ENCODE measurements around the gene EFL1.
"Not testable (repeated sequence)": the region's sequence is repeated elsewhere in the genome, so short reads cannot be mapped to it uniquely, and the experiment has no call there.

EFL1 gene

DNA sequence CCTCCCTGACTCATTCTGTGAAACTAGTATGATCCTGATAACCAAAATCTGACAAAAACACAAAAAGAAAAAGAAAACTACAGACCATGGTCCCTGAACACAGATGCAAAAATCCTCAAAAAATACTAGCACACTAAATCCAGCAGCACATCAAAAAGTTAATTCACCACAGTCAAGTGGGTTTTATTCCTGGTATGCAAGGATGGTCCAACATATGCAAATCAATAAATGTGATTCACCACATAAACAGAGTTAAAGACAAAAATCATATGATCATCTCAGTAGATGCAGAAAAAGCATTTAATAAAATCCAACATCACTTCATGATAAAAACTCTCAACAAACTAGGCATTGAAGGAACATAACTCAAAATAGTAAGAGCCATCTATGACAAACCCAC, 12.9 kb upstream of the EFL1 start:
- FAIRE-seq: no peak

DNA sequence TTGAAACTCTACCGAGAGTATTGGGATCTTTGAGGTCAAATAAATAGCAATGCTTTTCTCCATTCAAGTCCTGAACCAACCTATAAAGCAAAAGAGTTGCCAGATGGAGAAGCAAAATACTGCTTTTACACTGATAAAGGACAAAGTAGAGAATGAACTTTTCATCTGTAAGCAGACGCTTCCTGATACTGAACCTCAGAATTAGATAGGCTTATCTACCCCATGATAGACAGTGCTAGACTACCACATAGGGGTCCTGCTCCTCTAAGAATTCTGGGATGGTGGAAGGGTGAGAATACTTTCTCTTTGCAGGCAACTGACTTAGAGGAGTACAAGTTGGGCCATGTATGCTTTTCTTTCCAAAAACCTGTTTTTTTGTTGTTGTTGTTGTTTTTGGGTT, 9.6 kb upstream of the EFL1 start:
- no peak for FAIRE-seq

DNA sequence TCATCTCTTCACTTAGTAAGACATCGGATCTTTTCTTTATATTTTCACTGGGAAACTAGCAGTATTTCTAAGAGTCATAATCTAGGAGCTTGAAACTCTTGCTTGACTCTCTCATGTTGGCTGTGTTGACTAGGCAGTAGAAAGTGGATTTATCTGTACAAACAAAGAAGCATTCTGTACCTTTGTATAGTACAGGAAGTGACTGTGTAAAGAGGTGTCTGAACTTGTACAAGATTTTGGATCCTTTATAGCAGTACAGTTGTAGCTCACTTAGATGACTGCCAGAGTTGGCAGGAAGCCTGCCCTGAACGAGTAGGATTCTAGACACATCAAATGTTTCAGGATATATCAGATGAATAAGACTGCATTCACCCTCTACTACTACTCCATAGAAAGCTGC, 5.9 kb upstream of the EFL1 start:
- FAIRE-seq: not testable (repeated sequence)

DNA sequence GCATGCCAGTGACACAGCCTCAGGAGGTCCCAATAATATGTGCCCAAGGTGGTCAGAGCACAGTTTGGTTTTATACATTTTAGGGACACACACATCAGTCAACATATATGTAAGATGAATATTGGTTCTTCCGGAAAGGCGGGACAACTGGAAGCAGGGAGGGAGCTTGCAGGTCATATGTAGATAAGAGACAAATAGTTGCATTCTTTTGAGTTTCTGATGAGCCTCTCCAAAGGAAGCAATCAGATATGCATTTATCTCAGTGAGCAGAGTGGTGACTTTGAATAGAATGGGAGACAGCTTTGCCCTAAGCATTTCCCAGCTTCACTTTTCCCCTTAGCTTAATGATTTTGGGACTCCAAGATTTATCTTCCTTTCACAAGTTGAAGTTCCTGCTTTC, 4.6 kb upstream of the EFL1 start:
- FAIRE-seq: not testable (repeated sequence)

DNA sequence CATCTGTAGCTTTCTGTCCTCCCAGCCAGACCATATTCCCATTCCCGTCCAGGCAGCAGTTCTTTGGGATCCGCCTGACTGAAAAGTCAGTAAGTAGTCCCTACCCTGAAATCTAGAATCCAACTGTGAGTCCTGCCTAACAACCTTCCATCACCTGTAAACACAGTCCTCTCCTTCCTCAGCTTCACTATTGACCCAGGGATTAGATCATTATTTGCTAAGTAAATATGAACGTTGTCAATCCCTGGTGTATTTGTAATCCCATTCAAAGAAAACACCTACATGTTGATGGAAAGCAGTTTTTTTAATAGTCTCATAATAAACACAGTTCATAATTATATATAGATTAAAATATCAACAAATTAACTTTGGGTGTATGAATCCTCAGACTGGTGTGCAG, 816 bp upstream of the EFL1 start:
- no peak for FAIRE-seq

DNA sequence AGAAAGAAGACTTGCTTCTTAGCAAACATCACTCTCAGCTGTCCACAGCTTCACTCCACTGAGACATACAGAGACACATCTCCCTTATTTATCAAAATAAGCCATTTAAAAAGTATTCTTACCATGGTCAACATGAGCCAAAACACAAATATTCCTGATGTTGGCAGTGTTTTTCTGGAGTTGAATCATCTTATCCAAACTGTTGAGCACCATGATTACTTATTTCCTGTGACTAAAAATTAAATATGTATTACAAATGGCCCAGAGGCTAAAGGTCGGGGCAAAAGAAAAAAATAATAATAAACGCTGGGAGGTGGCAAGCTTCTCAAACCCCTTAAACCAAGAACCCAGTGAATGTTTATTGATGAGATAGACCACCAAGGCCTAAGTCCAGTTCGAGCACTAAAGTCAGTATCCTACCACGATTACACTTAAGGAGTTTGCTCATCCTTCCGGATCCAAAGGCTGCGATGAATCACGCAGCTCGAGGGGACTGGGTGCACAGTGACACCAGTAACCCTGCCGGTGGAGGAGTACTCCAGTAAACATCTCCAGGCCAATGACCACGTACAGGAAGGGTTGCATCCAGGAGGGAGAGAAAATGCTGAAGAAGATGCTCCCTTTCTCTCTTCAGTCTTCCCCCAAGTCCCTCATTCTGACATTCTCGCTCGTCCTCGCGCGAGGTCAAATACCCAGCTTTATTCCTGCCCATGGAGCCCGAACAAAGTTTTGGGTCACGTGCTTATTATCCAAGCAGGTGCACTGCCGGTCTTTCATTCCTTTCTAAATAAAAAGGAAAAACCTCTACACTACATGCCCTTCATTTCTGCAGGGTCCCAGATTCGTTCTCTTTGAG, 740 bp downstream of the EFL1 start:
- not testable (repeated sequence) for FAIRE-seq

DNA sequence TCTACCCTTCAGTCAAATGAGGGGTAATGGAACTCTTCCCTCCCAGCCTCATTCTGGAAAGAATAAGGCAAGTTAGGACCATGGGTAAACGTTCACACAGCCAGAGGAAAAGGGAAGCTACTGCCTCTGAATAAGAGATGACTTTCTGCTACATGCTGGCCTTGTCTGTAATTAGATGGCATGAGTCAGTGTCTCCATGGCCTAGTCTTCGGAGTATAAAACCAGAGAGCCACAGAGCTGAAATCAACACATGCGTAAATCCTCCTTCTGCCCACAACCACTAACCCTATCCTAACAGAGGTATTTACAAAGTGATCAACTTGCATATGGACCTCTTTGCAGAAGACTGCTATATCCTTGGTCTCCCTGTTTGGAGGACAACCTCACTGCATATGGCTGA, 14.3 kb downstream of the EFL1 start:
- FAIRE-seq: not testable (repeated sequence)

DNA sequence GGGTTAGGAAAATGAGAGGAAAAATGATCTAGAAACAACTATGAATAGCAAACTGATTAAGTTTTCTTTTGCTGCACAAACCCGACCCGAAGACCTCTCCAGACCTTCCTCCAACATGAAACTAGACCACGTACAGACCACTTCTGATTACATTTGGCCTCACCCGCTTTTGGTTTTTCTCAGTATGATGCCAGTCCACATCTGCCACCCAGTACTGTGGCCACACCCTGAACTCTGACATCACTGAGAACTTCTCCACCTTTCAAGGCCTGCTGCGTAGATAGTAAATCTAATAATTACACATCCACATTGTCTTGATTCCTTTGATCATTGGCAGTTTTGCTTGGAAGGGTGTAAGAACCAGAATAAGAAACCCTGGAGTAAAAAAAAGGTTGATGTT, 16.6 kb downstream of the EFL1 start:
- FAIRE-seq: not testable (repeated sequence)

DNA sequence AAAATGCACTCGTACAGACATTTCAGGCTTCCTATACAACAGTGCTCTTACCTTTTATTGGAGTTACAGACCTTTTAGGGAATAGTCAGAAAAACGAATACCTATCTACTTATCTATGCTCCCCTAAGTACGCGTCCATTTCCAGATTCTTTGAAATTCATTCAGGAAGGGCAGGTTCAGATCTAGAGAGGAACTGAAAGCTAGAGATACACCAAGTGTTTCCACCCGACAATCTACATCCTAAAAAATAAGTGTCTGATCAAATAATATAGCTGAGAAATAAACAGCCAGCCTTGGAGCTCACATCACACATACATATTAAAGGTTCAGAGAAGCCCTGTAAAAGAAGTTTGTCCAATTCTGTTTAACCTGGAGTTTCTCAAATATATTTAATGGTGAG, 18.9 kb downstream of the EFL1 start:
- not testable (repeated sequence) for FAIRE-seq

DNA sequence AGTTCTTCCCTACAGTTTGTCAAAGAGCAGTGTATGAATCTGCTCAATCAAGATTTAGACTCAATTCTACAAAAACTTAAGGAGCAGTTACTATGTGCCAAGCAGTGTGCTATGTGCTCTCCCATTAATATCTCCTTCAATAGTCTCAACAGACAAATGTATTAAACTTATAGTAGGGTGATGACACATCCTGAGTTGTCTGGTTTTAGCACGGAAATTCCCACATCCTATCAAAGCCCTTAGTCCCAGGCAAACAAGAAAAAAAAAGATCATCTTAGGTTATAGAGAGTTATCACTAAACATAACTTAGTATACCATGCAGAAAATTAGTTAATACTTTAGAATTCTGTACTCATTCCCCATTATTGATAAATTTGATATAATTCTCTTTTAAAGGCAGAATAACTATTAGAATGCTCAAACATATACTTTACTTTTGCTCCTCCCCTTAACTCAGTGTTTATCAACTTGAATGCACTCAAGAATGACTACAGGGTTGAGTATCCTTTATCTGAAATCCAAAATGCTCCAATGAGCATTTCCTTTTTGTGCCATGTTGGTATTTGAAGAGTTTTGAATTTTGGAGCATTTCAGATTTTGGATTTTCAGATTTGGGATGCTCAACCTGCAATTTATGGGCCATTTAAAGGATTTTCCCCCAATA, 20.6 kb downstream of the EFL1 start:
- FAIRE-seq: not testable (repeated sequence)

DNA sequence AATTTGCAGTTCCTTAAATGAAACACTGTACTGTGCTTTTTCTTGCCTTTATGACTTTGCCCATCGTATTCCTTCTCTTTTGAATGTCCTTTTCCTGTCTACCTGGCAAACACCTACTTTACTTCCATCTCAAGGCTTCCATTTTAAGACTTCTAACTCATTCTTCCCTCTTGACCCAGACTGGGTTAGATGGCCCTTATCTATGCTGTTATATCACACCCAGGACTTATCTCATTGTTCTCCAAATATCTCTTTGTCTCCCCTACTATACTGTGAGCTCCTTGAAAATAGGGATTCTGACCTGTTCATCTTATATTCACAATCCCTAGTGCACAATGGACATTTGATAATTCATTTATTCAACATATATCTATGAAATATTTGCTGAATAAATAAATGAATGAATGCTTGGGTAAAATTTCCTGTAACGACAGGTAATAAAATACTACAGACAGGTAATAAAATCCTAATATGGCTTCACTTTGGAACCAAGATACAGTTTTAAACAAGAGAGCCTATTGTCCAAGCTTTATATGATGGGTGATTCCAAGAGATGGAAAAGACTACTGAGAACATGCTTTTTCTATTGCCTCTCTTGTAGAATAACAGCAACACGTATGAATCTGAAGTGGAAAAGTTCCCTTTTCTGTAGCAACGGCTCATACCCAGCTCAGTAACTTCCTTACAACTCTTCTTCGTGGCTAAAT, 22.7 kb downstream of the EFL1 start:
- no peak for FAIRE-seq

DNA sequence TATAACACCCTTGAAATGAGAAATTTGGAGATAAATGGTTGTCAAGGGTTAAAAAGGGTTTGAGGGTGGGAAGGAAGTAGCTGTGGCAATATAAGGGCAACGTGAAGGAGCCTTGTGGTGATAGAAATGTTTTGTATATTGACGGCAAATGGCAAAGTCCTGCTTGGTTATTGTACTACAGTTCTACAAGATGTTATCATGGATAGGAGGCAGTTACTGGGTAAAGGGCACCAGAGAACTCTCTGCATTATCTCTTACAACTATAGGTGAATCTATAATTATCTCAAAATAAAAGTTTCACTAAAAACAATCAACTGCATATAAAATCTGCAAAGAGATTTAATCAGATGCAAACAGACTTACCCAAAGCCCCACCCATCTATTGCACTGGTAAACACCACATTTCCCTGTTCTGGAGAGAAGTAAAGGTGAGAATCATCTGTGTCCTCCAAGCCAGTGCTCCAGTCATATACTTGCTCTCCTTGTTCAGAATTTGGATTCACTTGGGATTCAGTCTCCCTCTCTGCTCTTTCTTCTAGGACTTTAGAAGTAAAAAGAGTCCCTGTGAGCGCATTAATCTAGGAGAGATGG, 24.5 kb downstream of the EFL1 start:
- not testable (repeated sequence) for FAIRE-seq

DNA sequence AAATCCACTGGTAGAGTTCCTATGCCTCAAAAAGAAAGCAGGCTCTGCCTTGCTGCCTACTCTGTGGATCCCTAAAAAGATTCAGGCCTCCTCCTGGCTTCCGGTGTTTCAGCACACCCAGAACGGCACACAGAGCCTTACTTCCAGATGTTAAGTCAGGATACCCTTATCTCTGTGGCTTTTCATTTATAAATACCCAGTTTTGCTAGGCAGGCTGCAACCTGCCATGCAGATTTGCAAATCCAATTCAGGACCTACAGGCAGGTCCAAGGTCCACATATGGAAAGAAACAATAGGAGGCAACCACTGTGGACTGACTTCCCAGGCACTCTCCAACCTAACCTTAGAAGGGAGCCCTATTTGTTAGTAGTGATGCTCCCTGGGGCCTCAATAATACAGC, 30.7 kb downstream of the EFL1 start:
- FAIRE-seq: no peak

DNA sequence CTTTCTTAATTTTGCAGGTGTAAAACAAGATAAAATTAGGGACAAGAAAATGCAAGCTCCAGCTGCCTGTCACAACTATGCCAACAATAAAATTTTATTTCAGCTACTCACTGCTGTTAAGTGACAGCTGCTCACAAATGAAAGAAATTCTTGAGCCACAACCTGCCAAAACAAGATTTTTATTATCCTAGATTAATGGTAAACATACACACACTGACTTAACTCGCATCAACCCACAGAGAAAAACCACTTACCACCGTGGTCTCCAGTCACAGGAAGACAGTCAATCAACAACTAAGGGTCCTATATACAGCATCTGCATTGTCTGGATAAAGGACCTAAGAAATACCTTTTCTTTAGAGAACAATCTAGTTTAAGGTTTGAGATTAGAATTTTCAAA, 31.3 kb downstream of the EFL1 start:
- no peak for FAIRE-seq

DNA sequence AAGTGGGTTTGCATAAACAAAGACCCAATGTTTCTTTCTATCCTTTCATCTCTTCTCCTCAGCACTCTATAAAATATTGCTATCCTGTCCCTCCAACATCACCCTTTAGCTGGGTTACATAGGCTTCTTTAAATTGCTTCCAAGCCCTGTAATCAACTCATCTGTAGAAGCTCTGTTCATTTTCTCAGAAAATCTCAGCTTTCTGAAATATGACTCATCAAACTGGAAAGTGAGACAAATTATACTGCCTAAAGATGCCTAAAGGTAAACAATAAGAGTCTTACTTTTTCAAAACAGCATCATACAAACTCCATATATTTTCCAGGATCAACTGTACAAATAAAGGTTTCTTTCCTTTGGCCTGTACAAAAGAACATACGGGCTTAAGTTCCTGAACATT, 33.8 kb downstream of the EFL1 start:
- peak; percentile 21 for FAIRE-seq

DNA sequence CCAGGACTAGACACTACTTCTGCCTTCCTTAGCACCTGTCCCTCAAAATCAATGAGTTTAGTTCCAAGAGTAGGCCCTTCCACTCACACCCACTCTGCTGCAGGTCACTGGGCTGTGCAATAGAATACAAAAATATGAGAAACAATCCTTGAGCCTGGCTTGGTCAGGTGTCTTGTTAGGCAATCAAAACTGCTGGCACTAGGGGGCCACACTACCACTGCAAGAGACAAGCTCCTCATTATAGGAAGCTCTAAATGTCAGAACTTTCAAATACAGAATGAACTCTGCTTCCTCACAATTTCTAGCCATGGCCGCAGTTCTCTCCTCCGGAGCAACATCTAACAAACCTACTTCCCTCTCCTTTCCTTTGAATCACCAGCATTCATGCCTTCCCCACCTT, 41.0 kb downstream of the EFL1 start:
- not testable (repeated sequence) for FAIRE-seq

DNA sequence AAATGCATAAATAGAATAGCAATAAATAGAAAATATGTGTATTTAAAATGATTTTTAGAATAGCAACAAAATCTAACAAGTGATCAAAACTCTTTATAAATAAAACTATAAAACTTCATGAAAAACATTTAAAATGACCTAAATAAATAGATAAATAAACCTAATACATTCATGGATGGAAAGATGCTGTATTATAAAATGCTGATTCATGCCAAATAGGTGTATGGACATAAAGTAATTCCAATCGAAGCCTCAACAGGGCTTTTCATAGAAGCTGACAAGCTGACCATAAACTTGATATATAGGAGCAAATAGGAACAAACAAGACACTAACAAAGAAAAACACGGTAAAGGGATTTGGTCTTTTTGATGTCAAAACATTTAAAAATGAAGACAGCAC, 46.4 kb downstream of the EFL1 start:
- FAIRE-seq: peak; percentile 43

DNA sequence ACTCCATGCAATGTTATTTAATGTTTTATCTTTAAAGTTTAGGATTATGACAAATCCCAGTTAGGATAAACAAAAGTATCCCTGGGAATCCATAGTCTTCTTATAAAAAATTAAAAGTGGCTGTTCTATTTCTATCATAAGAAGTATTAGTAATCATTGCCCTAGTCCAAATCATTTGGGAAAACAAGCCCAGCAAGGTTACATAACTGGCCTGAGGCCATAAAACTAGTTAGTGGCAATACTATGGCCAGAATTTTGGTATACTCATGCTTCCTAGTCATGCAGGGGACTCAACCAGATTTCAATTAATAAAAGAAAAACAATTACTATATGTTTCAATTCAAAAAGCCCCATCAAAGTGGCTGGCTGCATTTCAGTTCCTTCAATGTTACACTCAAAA, 50.3 kb downstream of the EFL1 start:
- not testable (repeated sequence) for FAIRE-seq

DNA sequence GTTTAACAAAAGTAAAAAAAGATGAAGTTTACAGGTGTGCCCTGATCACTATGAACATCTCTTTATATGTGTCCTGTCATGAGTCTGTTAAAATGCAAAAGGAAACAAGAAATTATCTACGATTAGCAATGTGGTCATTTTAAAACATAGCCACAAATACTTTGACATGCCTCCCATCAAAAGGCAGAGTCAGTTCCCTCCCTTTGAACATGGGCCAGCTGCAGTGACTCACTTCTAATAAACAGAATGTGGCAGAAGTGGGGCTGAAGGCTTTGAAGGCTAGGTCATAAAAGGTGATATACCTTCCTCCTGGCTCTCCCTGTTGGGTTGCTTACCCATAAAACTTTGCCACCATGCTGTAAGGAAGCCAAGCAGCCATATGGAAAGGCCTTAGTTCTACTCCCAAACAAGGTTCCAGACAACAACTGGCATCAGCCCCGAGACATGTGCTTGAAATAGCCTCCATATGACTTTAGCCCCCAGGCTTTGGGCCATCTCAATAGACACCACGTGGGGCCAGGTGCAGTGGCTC, 52.4 kb downstream of the EFL1 start:
- not testable (repeated sequence) for FAIRE-seq

DNA sequence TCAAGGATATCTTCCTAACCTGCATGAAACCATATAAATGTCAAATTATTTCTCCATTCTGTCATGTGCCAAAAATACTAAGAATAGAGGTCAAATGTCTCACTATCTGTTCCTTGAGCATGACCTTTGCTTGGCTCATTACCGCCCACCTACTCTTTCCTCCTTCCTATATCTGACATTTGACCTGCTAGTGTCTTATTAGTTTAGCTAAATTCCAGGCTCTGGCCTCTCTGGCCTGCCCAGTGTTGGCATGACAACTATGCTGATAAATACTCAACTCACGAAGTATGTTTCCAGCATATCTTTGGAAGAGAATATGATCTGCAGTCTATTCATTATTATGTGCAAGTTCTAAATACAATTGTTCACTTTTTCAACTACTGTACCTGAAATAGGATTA, 58.0 kb downstream of the EFL1 start:
- not testable (repeated sequence) for FAIRE-seq

DNA sequence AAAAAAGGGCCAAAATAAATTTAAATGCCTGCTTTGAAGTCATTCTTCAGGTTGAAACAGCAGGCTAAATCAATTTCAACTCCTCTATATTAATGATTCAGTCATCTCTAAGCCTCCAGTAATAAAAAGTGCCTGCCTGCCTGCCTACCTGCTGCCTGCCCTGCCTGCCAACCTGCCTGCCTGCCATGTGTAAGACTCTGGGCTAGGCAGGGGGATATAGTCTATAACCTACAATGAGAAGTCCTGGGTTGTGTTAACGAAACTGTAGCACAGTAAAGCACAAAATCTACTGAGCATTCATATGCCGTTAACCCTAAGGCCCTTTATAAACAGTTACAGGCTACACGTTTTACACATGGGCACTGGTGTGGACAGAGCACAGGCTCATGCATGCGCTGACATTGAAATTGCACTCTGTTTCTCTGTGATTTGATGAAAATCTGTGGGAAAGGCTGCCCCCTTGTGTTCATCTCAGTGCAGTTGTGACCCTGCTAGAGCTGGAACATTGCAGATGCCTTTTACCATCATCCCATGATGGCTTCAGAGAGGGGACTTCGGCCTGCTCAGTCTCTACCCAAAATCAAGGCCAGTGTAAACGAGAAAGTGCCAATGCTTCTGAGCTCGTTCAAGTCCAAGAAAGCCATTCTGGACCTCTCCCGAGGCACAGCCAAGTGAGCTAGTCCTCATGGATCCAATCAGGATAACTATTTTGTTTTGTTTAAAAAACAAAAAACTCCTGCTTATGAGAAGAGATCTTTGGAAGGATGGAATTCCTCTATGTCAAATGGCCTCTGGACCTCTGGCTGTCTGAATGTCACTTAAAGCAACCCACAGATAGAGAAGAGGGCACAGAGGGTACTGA, 64.6 kb downstream of the EFL1 start:
- peak; percentile 82 for FAIRE-seq

DNA sequence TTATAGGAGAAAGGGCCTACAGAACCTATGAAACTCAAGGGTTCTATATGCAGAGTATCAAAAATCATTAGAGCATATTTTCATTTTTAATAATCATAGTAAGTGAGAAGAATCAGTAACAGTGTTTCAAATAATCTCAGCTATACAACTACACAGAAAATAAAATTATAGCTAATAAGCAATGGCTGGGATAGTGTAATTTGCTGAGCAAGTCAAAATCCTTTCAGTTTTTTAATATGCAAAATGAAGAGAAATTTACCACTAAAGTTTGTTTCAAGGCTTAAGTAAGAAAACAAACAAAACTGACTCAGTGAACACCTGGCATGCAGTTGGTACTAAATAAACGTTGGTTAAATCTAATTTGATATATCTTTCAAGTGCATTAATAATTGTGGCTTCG, 66.2 kb downstream of the EFL1 start:
- no peak for FAIRE-seq
